Measurements from ENCODE around the gene PCSK4. TPM values are rescaled to one million over a fixed set of nuclear protein-coding genes. Genes with fewer than 3 reads are reported as not detected.

Gene PCSK4
- total RNA-seq, 1 donor from 2014 or later: 8.4 TPM

DNA sequence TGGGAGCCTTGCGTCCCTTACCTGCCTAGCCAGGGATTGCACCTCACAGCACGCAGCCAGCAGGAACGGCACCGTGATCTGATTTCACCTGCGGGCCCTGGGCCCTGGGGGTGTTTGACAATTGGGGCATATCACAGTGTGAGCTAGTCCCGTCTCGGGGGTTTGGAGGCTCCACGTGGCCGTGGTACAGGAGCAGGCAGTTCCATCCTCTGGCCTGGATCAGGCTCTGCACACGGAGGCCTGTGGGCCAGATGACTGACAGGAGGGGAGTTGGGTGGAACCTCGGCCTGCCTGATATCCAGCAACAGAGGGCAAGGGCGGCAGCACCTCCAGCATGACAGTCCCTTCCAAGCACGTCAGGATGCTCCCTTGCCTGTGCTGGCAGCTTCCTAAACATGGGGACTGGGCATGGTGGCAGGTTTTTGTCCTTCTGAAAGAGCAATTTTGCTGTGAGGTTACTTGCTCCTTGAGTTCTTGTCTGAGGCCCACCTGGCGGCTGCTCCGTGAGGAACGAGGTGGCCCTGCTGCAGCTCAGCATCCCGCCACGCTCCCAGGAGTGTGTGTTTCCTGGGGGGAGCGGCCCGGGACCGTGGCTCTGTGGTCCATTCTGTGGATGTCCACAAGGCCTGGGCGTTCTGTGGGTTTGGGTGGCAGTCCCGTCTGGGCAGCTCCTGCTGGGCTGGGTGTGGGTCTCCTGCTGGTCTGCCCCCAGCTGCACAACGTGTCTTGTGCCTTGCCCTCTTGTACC is 58.2 kb downstream of the PCSK4 start:
- Mint-ChIP-seq H3K27me3 (ENCODE audit: unreplicated experiment) (peaks cover 7% of the 10 kb centered on the region), H3K4me3 (ENCODE audit: unreplicated experiment) (peak overlapping the region; percentile 76), H3K36me3 (ENCODE audit: low read depth, unreplicated experiment) (peaks cover 12% of the 10 kb centered on the region), H3K27ac (ENCODE audit: unreplicated experiment) (no peak overlapping the region), H3K9me3 (ENCODE audit: unreplicated experiment) (no peaks in the 10 kb centered on the region), H3K4me1 (ENCODE audit: unreplicated experiment) (no peaks in the 10 kb centered on the region)
- TF ChIP-seq, protein P1, sequence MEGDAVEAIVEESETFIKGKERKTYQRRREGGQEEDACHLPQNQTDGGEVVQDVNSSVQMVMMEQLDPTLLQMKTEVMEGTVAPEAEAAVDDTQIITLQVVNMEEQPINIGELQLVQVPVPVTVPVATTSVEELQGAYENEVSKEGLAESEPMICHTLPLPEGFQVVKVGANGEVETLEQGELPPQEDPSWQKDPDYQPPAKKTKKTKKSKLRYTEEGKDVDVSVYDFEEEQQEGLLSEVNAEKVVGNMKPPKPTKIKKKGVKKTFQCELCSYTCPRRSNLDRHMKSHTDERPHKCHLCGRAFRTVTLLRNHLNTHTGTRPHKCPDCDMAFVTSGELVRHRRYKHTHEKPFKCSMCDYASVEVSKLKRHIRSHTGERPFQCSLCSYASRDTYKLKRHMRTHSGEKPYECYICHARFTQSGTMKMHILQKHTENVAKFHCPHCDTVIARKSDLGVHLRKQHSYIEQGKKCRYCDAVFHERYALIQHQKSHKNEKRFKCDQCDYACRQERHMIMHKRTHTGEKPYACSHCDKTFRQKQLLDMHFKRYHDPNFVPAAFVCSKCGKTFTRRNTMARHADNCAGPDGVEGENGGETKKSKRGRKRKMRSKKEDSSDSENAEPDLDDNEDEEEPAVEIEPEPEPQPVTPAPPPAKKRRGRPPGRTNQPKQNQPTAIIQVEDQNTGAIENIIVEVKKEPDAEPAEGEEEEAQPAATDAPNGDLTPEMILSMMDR (IDR thresholded peaks at IDR 0.05; ENCODE audit: unreplicated experiment): no peak
- DNase-seq (ENCODE audit: low spot score): no peak

Other genes starting within 250 kb of the PCSK4 start
- 175 TPM for gene ATP5F1D, start 248.6 kb downstream of the PCSK4 start, total RNA-seq (ENCODE audit: unreplicated experiment)
- 204 TPM for gene MIDN, start 241.8 kb downstream of the PCSK4 start, total RNA-seq (ENCODE audit: unreplicated experiment)
- gene CIRBP, start 221.0 kb downstream of the PCSK4 start, total RNA-seq (ENCODE audit: unreplicated experiment): 315 TPM
- 22.7 TPM for gene FAM174C, start 214.8 kb downstream of the PCSK4 start, total RNA-seq (ENCODE audit: unreplicated experiment)
- 14.6 TPM for gene EFNA2, start 204.5 kb downstream of the PCSK4 start, total RNA-seq (ENCODE audit: unreplicated experiment)
- gene NDUFS7, start 106.4 kb downstream of the PCSK4 start, total RNA-seq (ENCODE audit: unreplicated experiment): 84.0 TPM
- gene GAMT, start 88.8 kb downstream of the PCSK4 start, total RNA-seq (ENCODE audit: unreplicated experiment): 18.1 TPM
- gene DAZAP1, start 82.8 kb downstream of the PCSK4 start, total RNA-seq (ENCODE audit: unreplicated experiment): 145 TPM
- 1,175 TPM for gene RPS15, start 52.0 kb downstream of the PCSK4 start, total RNA-seq (ENCODE audit: unreplicated experiment)
- 1.9 TPM for gene APC2, start 40.2 kb downstream of the PCSK4 start, total RNA-seq (ENCODE audit: unreplicated experiment)
- 29.7 TPM for gene C19orf25, start 11.1 kb downstream of the PCSK4 start, total RNA-seq (ENCODE audit: unreplicated experiment)
- 2.3 TPM for gene REEP6, start 831 bp upstream of the PCSK4 start, total RNA-seq (ENCODE audit: unreplicated experiment)
- 0.18 TPM for gene ADAMTSL5, start 22.7 kb upstream of the PCSK4 start, total RNA-seq (ENCODE audit: unreplicated experiment)
- gene PLK5, start 33.7 kb upstream of the PCSK4 start, total RNA-seq (ENCODE audit: unreplicated experiment): 1.1 TPM
- gene MEX3D, start 78.0 kb upstream of the PCSK4 start, total RNA-seq (ENCODE audit: unreplicated experiment): 73.4 TPM
- gene MBD3, start 102.5 kb upstream of the PCSK4 start, total RNA-seq (ENCODE audit: unreplicated experiment): 81.4 TPM
- 182 TPM for gene UQCR11, start 115.1 kb upstream of the PCSK4 start, total RNA-seq (ENCODE audit: unreplicated experiment)
- 255 TPM for gene TCF3, start 162.3 kb upstream of the PCSK4 start, total RNA-seq (ENCODE audit: unreplicated experiment)